ENCODE results near the gene MXRA8. TPM values are rescaled to one million over a fixed set of nuclear protein-coding genes. Genes with fewer than 3 reads are reported as not detected.

The MXRA8 gene
- total RNA-seq, 1 experiment from 2014 or later, result 9.6 TPM

DNA sequence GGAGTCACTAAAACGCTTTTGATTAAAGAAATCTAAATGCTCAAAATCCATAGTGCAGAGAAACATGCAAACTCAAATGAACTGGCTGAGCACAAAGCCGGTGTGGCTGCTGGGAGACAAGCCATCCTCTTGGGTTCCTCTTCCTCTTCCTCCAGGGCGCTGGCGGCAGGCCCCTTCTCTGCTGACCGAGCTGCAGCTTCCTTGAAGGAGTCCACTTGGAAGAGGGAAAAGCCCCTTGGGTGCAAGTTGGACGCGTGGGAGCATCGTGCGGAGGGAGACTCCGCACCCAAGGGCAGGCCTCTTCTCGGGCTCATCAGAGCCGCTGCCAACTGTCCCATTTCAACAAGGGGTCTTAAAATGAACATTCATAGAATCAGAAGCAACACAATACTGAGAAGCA lies 32.9 kb upstream of the MXRA8 start:
- Histone ChIP-seq H3K4ac (ENCODE audit: low read depth, low read length) (no peak overlapping the region), H3K9me3 (ENCODE audit: control insufficient read depth, low read depth, low read length) (no peaks in the 10 kb centered on the region), H3K79me2 (ENCODE audit: insufficient read depth, low read length) (no peaks in the 10 kb centered on the region), H3K23ac (ENCODE audit: insufficient read length, low read depth, low read length) (no peak overlapping the region), H2BK20ac (ENCODE audit: low read depth, low read length, poor library complexity, severe bottlenecking) (no peak overlapping the region), H3K56ac (ENCODE audit: insufficient read length, low read depth, low read length) (no peak overlapping the region), H4K5ac (ENCODE audit: insufficient read length, low read depth, low read length) (no peak overlapping the region), H3K4me1 (ENCODE audit: insufficient read depth, low read length) (no peaks in the 10 kb centered on the region), H2BK120ac (ENCODE audit: low read depth, low read length, poor library complexity, severe bottlenecking) (no peak overlapping the region), H4K91ac (ENCODE audit: insufficient read length, low read depth, low read length) (no peak overlapping the region), H4K20me1 (ENCODE audit: control insufficient read depth, insufficient read depth, insufficient read length) (no peaks in the 10 kb centered on the region), H3K79me1 (ENCODE audit: insufficient read depth, low read depth, low read length, poor library complexity, severe bottlenecking) (no peaks in the 10 kb centered on the region), H2BK15ac (ENCODE audit: low read depth, low read length) (no peak overlapping the region), H3K4me2 (ENCODE audit: insufficient read depth, insufficient read length, low read length) (no peak overlapping the region), H4K8ac (replicated peaks; ENCODE audit: insufficient read length, low read depth, low read length) (no peak overlapping the region), H3K14ac (ENCODE audit: insufficient read depth, low read length) (no peak overlapping the region), H3K23me2 (ENCODE audit: insufficient read length, low read depth, low read length, poor library complexity, severe bottlenecking) (no peaks in the 10 kb centered on the region), H3K27me3 (ENCODE audit: insufficient read depth, low read length) (no peaks in the 10 kb centered on the region), H2BK12ac (ENCODE audit: insufficient read length, low read depth, low read length) (no peak overlapping the region), H3K18ac (ENCODE audit: insufficient read length, low read depth, low read length) (no peak overlapping the region), H3T11ph (ENCODE audit: low read length) (no peak overlapping the region), H3K9ac (ENCODE audit: extremely low read depth, insufficient read length, low read length) (no peak overlapping the region), H2AK5ac (ENCODE audit: insufficient read length, low read length) (no peak overlapping the region), H2BK5ac (ENCODE audit: insufficient read length, low read length) (no peak overlapping the region), H2AFZ (ENCODE audit: low read length) (no peak overlapping the region), H3K27ac (ENCODE audit: insufficient read length, low read depth, low read length) (no peak overlapping the region)
- Mint-ChIP-seq H3K27ac (no peak overlapping the region), H3K27me3 (ENCODE audit: low read depth) (no peaks in the 10 kb centered on the region), H3K4me1 (no peaks in the 10 kb centered on the region), H3K36me3 (ENCODE audit: insufficient read depth in 1 of 3, low read depth in 3 of 3) (peaks cover 79 to 98% (median 96%) of the 10 kb centered on the region in 3 experiments), H3K9me3 (no peaks in the 10 kb centered on the region), H3K4me3 (no peak overlapping the region)
- no peak for DNase-seq
- no CpG with 5 or more reads among the region's 12 CpGs for WGBS (ENCODE audit: extremely low coverage, insufficient read length, low lambda C conversion rate)
- TF ChIP-seq CTCF (conservative IDR thresholded peaks at IDR 0.05), result no peak

Measured in H9 (cell line).